Neural cell (in vitro differentiated cells): Measurements from ENCODE around the gene CEP170B. TPM values are rescaled to one million over a fixed set of nuclear protein-coding genes. Genes with fewer than 3 reads are reported as not detected.

Source experiments
- H2AFZ ChIP-seq: fragments of 200-600, 300-800 bp; sonication (generic), shearing (Covaris generic); 2 replicates; pipeline ENCODE4 v1.6.0; 2014; ENCODE audit warnings: low read depth, mild to moderate bottlenecking, antibody characterized with exemption, low read length, moderate library complexity
- H3F3A ChIP-seq: fragments of 200-600 bp; shearing (Covaris generic); 2 replicates; pipeline ENCODE4 v1.6.1; 2016; ENCODE audit warnings: mild to moderate bottlenecking, moderate library complexity, mixed read lengths, antibody characterized with exemption, low read length; ENCODE audit not compliant: insufficient read depth, poor library complexity, severe bottlenecking
- H3K27ac ChIP-seq: fragments of 200-600, 300-800 bp; sonication (generic), shearing (Covaris generic); 2 replicates; pipeline ENCODE4 v1.5.1; 2014; ENCODE audit warnings: mild to moderate bottlenecking, low read length, moderate library complexity
- H3K27me3 ChIP-seq: fragments of 300-800, 200-600 bp; sonication (generic), shearing (Covaris generic); 2 replicates; pipeline ENCODE4 v1.6.0; 2014; ENCODE audit warnings: mild to moderate bottlenecking, low read depth, low read length, moderate library complexity; ENCODE audit not compliant: insufficient read depth
- H3K36me3 ChIP-seq: fragments of 300-800, 200-600 bp; sonication (generic), shearing (Covaris generic); 2 replicates; pipeline ENCODE4 v1.5.1; 2014; ENCODE audit warnings: mild to moderate bottlenecking, antibody characterized with exemption, low read length, moderate library complexity; ENCODE audit not compliant: insufficient read depth
- H3K4me2 ChIP-seq: fragments of 300-800, 200-600 bp; sonication (generic), shearing (Covaris generic); 2 replicates; pipeline ENCODE4 v1.6.0; 2014; ENCODE audit warnings: mild to moderate bottlenecking, low read length
- H3K4me3 ChIP-seq: fragments of 300-800, 200-600 bp; sonication (generic), shearing (Covaris generic); 2 replicates; pipeline ENCODE4 v1.5.1; 2014; ENCODE audit warnings: mild to moderate bottlenecking, low read length, moderate library complexity
- H3K79me2 ChIP-seq: fragments of 200-600 bp; shearing (Covaris generic); replicated peaks from 2 replicates; pipeline ENCODE4 v1.6.0; 2014; ENCODE audit warnings: mild to moderate bottlenecking, low read length, moderate library complexity; ENCODE audit not compliant: insufficient read depth
- H3K9ac ChIP-seq: fragments of 300-800, 200-600 bp; sonication (generic), shearing (Covaris generic); 2 replicates; pipeline ENCODE4 v1.6.1; 2016; ENCODE audit warnings: mild to moderate bottlenecking, low read length, mixed read lengths
- H3K9me2 ChIP-seq: fragments of 200-600 bp; shearing (Covaris generic); 2 replicates; pipeline ENCODE4 v1.6.1; 2016; ENCODE audit warnings: mild to moderate bottlenecking, low read length, mixed read lengths; ENCODE audit not compliant: insufficient read depth
- H3K9me3 ChIP-seq: fragments of 200-600, 300-800 bp; sonication (generic), shearing (Covaris generic); 2 replicates; pipeline ENCODE4 v1.6.1; 2016; ENCODE audit warnings: mild to moderate bottlenecking, mixed run types, low read length, moderate library complexity, mixed read lengths
- H4K20me1 ChIP-seq: fragments of 200-600 bp; shearing (Covaris generic); 2 replicates; pipeline ENCODE4 v1.6.1; 2016; ENCODE audit warnings: mild to moderate bottlenecking, mixed run types; ENCODE audit not compliant: insufficient read depth
- EP300 ChIP-seq: fragments of 450-650 bp; conservative IDR thresholded peaks from 2 replicates; pipeline ENCODE4 v1.6.1; 2014; ENCODE audit warnings: antibody characterized with exemption, mild to moderate bottlenecking, moderate library complexity; ENCODE audit not compliant: poor library complexity, severe bottlenecking
- EZH2 ChIP-seq: fragments of 200-600, 300-800 bp; shearing (Covaris generic), sonication (generic); IDR thresholded peaks from 2 replicates; pipeline ENCODE4 v1.6.1; 2014; ENCODE audit warnings: antibody characterized with exemption, low read length, borderline replicate concordance, mild to moderate bottlenecking; ENCODE audit not compliant: insufficient read depth, poor library complexity, severe bottlenecking
- MXI1 ChIP-seq: fragments of 450-650 bp; conservative IDR thresholded peaks from 2 replicates; pipeline ENCODE4 v1.6.1; 2014; ENCODE audit warnings: antibody characterized with exemption, mild to moderate bottlenecking; ENCODE audit not compliant: poor library complexity, severe bottlenecking
- POLR2AphosphoS5 ChIP-seq: IDR thresholded peaks from 2 replicates; pipeline ENCODE4 v1.6.1; 2012
- RAD21 ChIP-seq: fragments of 450-650 bp; conservative IDR thresholded peaks from 2 replicates; pipeline ENCODE4 v1.6.1; 2014; ENCODE audit warnings: antibody characterized with exemption, mild to moderate bottlenecking, moderate library complexity
- SMC3 ChIP-seq: fragments of 450-650 bp; conservative IDR thresholded peaks from 2 replicates; pipeline ENCODE4 v1.6.1; 2014; ENCODE audit warnings: antibody characterized with exemption, mild to moderate bottlenecking, moderate library complexity; ENCODE audit not compliant: poor library complexity
- TAF1 ChIP-seq: IDR thresholded peaks from 2 replicates; pipeline ENCODE4 v1.6.1; 2012; ENCODE audit warnings: low read depth
- polyA plus RNA-seq: library from polyadenylated mRNA; depleted of rRNA; stranded (reverse); fragments of >200 nt; gene quantifications from 2 replicates; pipeline ENCODE4 v1.2.3, GENCODE V29; 2014
- TF ChIP-seq, protein P1 (sequence below): fragments of 450-650 bp; IDR thresholded peaks from 2 replicates; pipeline ENCODE4 v1.5.1; 2014; ENCODE audit warnings: antibody characterized with exemption, mild to moderate bottlenecking, moderate library complexity; ENCODE audit not compliant: poor library complexity, severe bottlenecking
- TF ChIP-seq, protein P2 (sequence below): IDR thresholded peaks from 2 replicates; pipeline ENCODE4 v1.6.1; 2012; ENCODE audit warnings: borderline replicate concordance

Gene CEP170B
- polyA plus RNA-seq, 1 donor from 2014 or later, result 11.6 TPM

DNA sequence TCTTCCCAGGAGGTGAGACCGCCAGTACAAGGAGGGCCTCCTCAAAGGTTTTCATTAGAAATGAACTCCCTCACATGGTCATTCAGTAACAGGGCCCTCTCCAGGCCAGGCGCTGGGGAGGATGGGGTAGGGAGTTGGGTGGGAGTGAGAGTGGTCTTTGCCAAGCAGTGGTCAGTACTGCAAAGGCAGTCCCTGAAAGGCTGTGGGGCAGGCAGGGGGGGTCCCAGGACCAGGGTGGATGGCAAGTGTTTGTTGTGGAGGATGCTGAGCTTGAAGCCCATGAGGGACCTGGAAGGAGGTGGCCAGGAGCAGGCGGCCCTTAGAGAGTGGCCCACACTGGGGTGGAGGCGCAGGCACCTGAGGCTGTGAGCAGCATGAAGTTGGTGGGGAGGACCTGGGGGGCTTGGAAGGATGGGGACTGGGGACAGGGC lies 26.1 kb downstream of the CEP170B start:
- H3K4me2 ChIP-seq, result no peak overlapping the region
- H3K36me3 ChIP-seq, result peaks cover 10% of the 10 kb centered on the region
- H3K27me3 ChIP-seq, result no peaks in the 10 kb centered on the region
- H3K9me2 ChIP-seq, result no peaks in the 10 kb centered on the region
- no peak overlapping the region for H2AFZ ChIP-seq
- no peak overlapping the region for H3K27ac ChIP-seq
- no peaks in the 10 kb centered on the region for H3K79me2 ChIP-seq
- H4K20me1 ChIP-seq, result no peaks in the 10 kb centered on the region
- no peak overlapping the region for H3K4me3 ChIP-seq
- H3F3A ChIP-seq, result no peaks in the 10 kb centered on the region
- TF ChIP-seq MXI1 (no peak), EP300 (no peak)
- TF ChIP-seq, protein P1, sequence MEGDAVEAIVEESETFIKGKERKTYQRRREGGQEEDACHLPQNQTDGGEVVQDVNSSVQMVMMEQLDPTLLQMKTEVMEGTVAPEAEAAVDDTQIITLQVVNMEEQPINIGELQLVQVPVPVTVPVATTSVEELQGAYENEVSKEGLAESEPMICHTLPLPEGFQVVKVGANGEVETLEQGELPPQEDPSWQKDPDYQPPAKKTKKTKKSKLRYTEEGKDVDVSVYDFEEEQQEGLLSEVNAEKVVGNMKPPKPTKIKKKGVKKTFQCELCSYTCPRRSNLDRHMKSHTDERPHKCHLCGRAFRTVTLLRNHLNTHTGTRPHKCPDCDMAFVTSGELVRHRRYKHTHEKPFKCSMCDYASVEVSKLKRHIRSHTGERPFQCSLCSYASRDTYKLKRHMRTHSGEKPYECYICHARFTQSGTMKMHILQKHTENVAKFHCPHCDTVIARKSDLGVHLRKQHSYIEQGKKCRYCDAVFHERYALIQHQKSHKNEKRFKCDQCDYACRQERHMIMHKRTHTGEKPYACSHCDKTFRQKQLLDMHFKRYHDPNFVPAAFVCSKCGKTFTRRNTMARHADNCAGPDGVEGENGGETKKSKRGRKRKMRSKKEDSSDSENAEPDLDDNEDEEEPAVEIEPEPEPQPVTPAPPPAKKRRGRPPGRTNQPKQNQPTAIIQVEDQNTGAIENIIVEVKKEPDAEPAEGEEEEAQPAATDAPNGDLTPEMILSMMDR, result no peak
- H3K9me3 ChIP-seq, result no peaks in the 10 kb centered on the region
- no peak overlapping the region for H3K9ac ChIP-seq

DNA sequence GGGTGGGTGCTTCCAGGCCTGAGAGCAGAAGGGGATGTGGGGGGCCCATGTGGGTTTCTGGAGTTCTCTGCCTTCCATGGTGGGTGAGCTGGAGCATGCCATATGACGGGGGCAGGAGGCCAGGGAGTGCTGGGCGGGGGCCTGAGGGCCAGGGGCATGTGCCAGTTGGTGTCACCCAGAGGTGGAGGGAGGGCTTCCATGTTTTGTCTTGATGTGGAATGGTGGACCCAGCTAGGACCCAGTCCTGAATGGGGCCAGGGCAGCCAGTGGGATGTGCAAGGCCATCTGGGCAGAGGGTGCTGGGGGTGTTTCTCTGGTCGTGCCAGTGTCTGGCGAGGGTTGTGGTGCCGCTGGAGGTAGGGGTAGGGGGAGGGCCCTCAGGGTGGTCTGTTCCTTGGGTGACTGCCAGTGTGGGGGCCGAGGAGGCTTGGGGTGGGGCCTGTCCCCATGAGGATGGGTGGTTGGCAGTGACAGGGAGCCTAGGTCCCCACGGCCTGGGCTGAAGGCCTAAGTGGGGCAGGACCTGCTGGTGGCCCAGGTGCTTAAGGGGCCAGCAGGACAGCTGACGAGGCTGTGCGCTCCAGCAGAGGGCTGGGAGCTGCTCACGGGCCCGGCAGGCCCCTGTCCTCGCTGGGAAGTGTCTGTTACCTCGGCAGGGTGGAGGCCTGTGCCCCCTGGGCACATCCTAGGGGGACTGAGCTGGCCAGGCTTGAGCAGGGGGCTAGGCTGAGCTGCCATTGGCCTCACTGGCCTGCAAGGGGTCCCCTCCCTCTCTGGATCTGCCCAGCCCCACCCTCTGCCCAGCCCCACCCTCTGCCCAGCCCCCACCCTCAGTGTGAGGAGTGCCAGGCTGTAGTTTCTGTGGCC lies 26.8 kb downstream of the CEP170B start:
- H3K27me3 ChIP-seq, result no peaks in the 10 kb centered on the region

More for the DNA sequence above, 26.8 kb downstream of the CEP170B start:
- Histone ChIP-seq H3F3A (no peaks in the 10 kb centered on the region), H3K27ac (no peak overlapping the region), H2AFZ (no peak overlapping the region), H3K9ac (no peak overlapping the region), H4K20me1 (no peaks in the 10 kb centered on the region), H3K79me2 (no peaks in the 10 kb centered on the region), H3K4me3 (no peak overlapping the region), H3K9me3 (no peaks in the 10 kb centered on the region), H3K4me2 (no peak overlapping the region), H3K36me3 (peaks cover 10% of the 10 kb centered on the region), H3K9me2 (no peaks in the 10 kb centered on the region)
- TF ChIP-seq, protein P1, result no peak
- TF ChIP-seq, protein P2, sequence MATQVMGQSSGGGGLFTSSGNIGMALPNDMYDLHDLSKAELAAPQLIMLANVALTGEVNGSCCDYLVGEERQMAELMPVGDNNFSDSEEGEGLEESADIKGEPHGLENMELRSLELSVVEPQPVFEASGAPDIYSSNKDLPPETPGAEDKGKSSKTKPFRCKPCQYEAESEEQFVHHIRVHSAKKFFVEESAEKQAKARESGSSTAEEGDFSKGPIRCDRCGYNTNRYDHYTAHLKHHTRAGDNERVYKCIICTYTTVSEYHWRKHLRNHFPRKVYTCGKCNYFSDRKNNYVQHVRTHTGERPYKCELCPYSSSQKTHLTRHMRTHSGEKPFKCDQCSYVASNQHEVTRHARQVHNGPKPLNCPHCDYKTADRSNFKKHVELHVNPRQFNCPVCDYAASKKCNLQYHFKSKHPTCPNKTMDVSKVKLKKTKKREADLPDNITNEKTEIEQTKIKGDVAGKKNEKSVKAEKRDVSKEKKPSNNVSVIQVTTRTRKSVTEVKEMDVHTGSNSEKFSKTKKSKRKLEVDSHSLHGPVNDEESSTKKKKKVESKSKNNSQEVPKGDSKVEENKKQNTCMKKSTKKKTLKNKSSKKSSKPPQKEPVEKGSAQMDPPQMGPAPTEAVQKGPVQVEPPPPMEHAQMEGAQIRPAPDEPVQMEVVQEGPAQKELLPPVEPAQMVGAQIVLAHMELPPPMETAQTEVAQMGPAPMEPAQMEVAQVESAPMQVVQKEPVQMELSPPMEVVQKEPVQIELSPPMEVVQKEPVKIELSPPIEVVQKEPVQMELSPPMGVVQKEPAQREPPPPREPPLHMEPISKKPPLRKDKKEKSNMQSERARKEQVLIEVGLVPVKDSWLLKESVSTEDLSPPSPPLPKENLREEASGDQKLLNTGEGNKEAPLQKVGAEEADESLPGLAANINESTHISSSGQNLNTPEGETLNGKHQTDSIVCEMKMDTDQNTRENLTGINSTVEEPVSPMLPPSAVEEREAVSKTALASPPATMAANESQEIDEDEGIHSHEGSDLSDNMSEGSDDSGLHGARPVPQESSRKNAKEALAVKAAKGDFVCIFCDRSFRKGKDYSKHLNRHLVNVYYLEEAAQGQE, result no peak
- TF ChIP-seq SMC3 (no peak), MXI1 (no peak), TAF1 (no peak), EP300 (no peak), RAD21 (no peak), POLR2AphosphoS5 (no peak), EZH2 (no peak)
